ENCODE results near the gene NEGR1.

NEGR1 gene

GRCh38 chr1:71850515-71850914 is 431.8 kb downstream of the NEGR1 start:
- no peak for DNase-seq (ENCODE audit: low spot score)

GRCh38 chr1:71843012-71843411 is 439.3 kb downstream of the NEGR1 start:
- no peak for DNase-seq (ENCODE audit: low spot score)

GRCh38 chr1:71839876-71840275 is 442.5 kb downstream of the NEGR1 start:
- DNase-seq (ENCODE audit: low spot score): no peak

- no peak for DNase-seq (ENCODE audit: low spot score)
These were observed 445.4 kb downstream of the NEGR1 start for GRCh38 chr1:71836904-71837303.

GRCh38 chr1:71835442-71835813 is 446.9 kb downstream of the NEGR1 start:
- DNase-seq (ENCODE audit: low spot score): no peak

GRCh38 chr1:71834601-71835441 is 447.5 kb downstream of the NEGR1 start:
- no peak for DNase-seq (ENCODE audit: low spot score)

- DNase-seq (ENCODE audit: low spot score): no peak
These were observed 450.7 kb downstream of the NEGR1 start for GRCh38 chr1:71831646-71832045.

- no peak for DNase-seq (ENCODE audit: low spot score)
These were observed 453.0 kb downstream of the NEGR1 start for GRCh38 chr1:71829346-71829745.

- DNase-seq (ENCODE audit: low spot score): no peak
These were observed 453.8 kb downstream of the NEGR1 start for GRCh38 chr1:71828431-71829012.

- DNase-seq (ENCODE audit: low spot score): no peak
These were observed 458.5 kb downstream of the NEGR1 start for GRCh38 chr1:71823708-71824305.

- DNase-seq (ENCODE audit: low spot score): no peak
These were observed 465.3 kb downstream of the NEGR1 start for GRCh38 chr1:71817028-71817427.

- DNase-seq (ENCODE audit: low spot score): peak; percentile 1
These were observed 473.3 kb downstream of the NEGR1 start for GRCh38 chr1:71809085-71809484.

GRCh38 chr1:71804140-71804539 is 478.2 kb downstream of the NEGR1 start:
- no peak for DNase-seq (ENCODE audit: low spot score)

- no peak for DNase-seq (ENCODE audit: low spot score)
These were observed 486.3 kb downstream of the NEGR1 start for GRCh38 chr1:71796006-71796405.

- DNase-seq (ENCODE audit: low spot score): no peak
These were observed 490.1 kb downstream of the NEGR1 start for GRCh38 chr1:71792264-71792663.

GRCh38 chr1:71788113-71788512 is 494.2 kb downstream of the NEGR1 start:
- no peak for DNase-seq (ENCODE audit: low spot score)

GRCh38 chr1:71787699-71788098 is 494.6 kb downstream of the NEGR1 start:
- no peak for DNase-seq (ENCODE audit: low spot score)

- DNase-seq (ENCODE audit: low spot score): no peak
These were observed 496.1 kb downstream of the NEGR1 start for GRCh38 chr1:71786218-71786617.

- DNase-seq (ENCODE audit: low spot score): no peak
These were observed 496.9 kb downstream of the NEGR1 start for GRCh38 chr1:71785450-71785849.

GRCh38 chr1:71785000-71785399 is 497.3 kb downstream of the NEGR1 start:
- DNase-seq (ENCODE audit: low spot score): no peak

GRCh38 chr1:71784241-71784640 is 498.1 kb downstream of the NEGR1 start:
- no peak for DNase-seq (ENCODE audit: low spot score)

GRCh38 chr1:71783071-71783470 is 499.3 kb downstream of the NEGR1 start:
- no peak for DNase-seq (ENCODE audit: low spot score)

- DNase-seq (ENCODE audit: low spot score): no peak
These were observed 500.9 kb downstream of the NEGR1 start for GRCh38 chr1:71781450-71781849.
